Right lobe of liver (tissue), 6 donors: Measurements from ENCODE around the gene IVNS1ABP. TPM values are rescaled to one million over a fixed set of nuclear protein-coding genes. Genes with fewer than 3 reads are reported as not detected.

ENCODE experiments used
- ATAC-seq, 4 donors: fragments of 200-7000 bp; cut with Tn5 transposase; one replicate each; pipeline ENCODE4 v1.9.1; 2020; ENCODE audit warnings: mild to moderate bottlenecking in 4 of 4, moderate library complexity in 4 of 4
- DNase-seq, 3 donors: peaks; one replicate each; pipeline ENCODE4 v3.0.0-alpha.2; 2020
- H3K27ac ChIP-seq, 3 donors: fragments of 200-600 bp; one replicate each; pipeline ENCODE4 v1.8.0; 2022
- H3K27me3 ChIP-seq, 2 donors: fragments of 200-600 bp; one replicate each; pipeline ENCODE4 v1.8.0; 2022
- H3K36me3 ChIP-seq, 4 donors: fragments of 200-600 bp; sonication (generic) in 1 of 4; one replicate each; pipeline versions ENCODE4 v1.5.1 to v1.8.0; 2017 to 2022; ENCODE audit warnings: control low read depth in 1 of 4
- H3K4me1 ChIP-seq, 4 donors: fragments of 200-600 bp; sonication (generic) in 1 of 4; one replicate each; pipeline versions ENCODE4 v1.5.1 to v1.8.0; 2017 to 2022; ENCODE audit warnings: control low read depth in 1 of 4
- H3K4me3 ChIP-seq, 3 donors: fragments of 200-600 bp; one replicate each; pipeline ENCODE4 v1.8.0; 2022
- H3K9me3 ChIP-seq, 4 donors: fragments of 200-600 bp; sonication (generic) in 1 of 4; one replicate each; pipeline versions ENCODE4 v1.5.1 to v1.8.0; 2017 to 2022; ENCODE audit warnings: control low read depth in 1 of 4
- CTCF ChIP-seq, 4 donors: fragments of 200-600 bp in 3 of 4; fragments of 450-650 bp in 1 of 4; IDR thresholded peaks; one replicate each; pipeline versions ENCODE4 v1.5.1 to v1.8.0; 2016 to 2022; ENCODE audit warnings: antibody characterized with exemption in 4 of 4, mild to moderate bottlenecking in 2 of 4
- POLR2A ChIP-seq: fragments of 450-650 bp; IDR thresholded peaks from one replicate; pipeline ENCODE4 v1.6.1; 2017; ENCODE audit warnings: antibody characterized with exemption, mild to moderate bottlenecking
- WGBS: methylation state at CpG from one replicate; pipeline ENCODE4 v1.1.6; 2018; ENCODE audit warnings: low coverage, low lambda C conversion rate; ENCODE audit not compliant: insufficient coverage; ENCODE audit errors: missing lambda C conversion rate; 5-methylcytosine and 5-hydroxymethylcytosine counted together
- intact Hi-C, 2 donors: fragments of 100-400 bp; cut with DNase I; formaldehyde crosslinking; loops; one replicate each; pipeline versions ENCODE4 v1.11.2 to v1.14.1; 2022
- total RNA-seq, 6 experiments: library from RNA; depleted of rRNA in 2 of 6; stranded (reverse); fragments of >200 nt in 2 of 6; fragmentation: NEBNext Ultra II Directional in 3 of 6; extraction: Animal tissue kit (Norgen Biotek cat#: 25700) in 3 of 6; gene quantifications; one replicate each; pipeline versions ENCODE4 v1.1.0 to v1.2.4, GENCODE V29; 2016 to 2023
- donor health status: DM: no; HTN: yes; CAD: no.
- donor health status: DM: no; HTN: no; CAD: no.
- donor health status: DM: no; HTN: no; CAD: no.
- donor health status: DM: no; HTN: yes; CAD: no.
- donor health status: DM: no; HTN: yes; CAD: no.

The IVNS1ABP gene
- total RNA-seq, 6 experiments from 2014 or later: 17.0 to 38.3 (median 26.8) TPM

GRCh38 chr1:185341196-185341781 is 24.2 kb upstream of the IVNS1ABP start:
- TF ChIP-seq POLR2A (no peak), CTCF (IDR thresholded peaks at IDR 0.05) (no peak)
- ATAC-seq (no peak), DNase-seq (no peak)
- Histone ChIP-seq H3K9me3 (no peaks in the 10 kb centered on the region), H3K4me1 (no peaks in the 10 kb centered on the region), H3K27me3 (no peaks in the 10 kb centered on the region), H3K4me3 (no peak overlapping the region), H3K27ac (no peak overlapping the region), H3K36me3 (no peaks in the 10 kb centered on the region)
- intact Hi-C loops: no loop called here

- DNase-seq (peak in 1 of 3 donors; percentile 31), ATAC-seq (peak; percentile 65 to 81 (median 78))
- H3K36me3 ChIP-seq: no peaks in the 10 kb centered on the region
- H3K4me1 ChIP-seq: no peaks in the 10 kb centered on the region
- WGBS: 39% methylated on average over 7 of the region's 8 CpGs
- no peak overlapping the region for H3K4me3 ChIP-seq
- no peak for TF ChIP-seq POLR2A
- no peak for TF ChIP-seq CTCF (IDR thresholded peaks at IDR 0.05)
- H3K9me3 ChIP-seq: no peaks in the 10 kb centered on the region
- intact Hi-C loops: no loop called here
- H3K27me3 ChIP-seq: no peaks in the 10 kb centered on the region
- peak overlapping the region in 1 of 3 donors; percentile 44 for H3K27ac ChIP-seq
These were observed 21.9 kb upstream of the IVNS1ABP start for GRCh38 chr1:185338719-185339622.

- Histone ChIP-seq H3K27ac (no peak overlapping the region), H3K27me3 (no peaks in the 10 kb centered on the region), H3K4me1 (no peaks in the 10 kb centered on the region), H3K36me3 (no peaks in the 10 kb centered on the region), H3K9me3 (no peaks in the 10 kb centered on the region), H3K4me3 (no peak overlapping the region)
- 77% methylated on average over 4 of the region's 4 CpGs for WGBS
- intact Hi-C loops: no loop called here
- ATAC-seq (peak in 3 of 4 donors; percentile 52 to 59 (median 56)), DNase-seq (no peak)
- TF ChIP-seq POLR2A: no peak
- no peak for TF ChIP-seq CTCF (IDR thresholded peaks at IDR 0.05)
These were observed 20.2 kb upstream of the IVNS1ABP start for GRCh38 chr1:185337246-185337645.

- H3K9me3 ChIP-seq: no peaks in the 10 kb centered on the region
- no peaks in the 10 kb centered on the region for H3K36me3 ChIP-seq
- ATAC-seq (no peak), DNase-seq (no peak)
- WGBS: 66% methylated on average over 2 of the region's 4 CpGs
- intact Hi-C loops: no loop called here
- H3K27me3 ChIP-seq: no peaks in the 10 kb centered on the region
- no peak overlapping the region for H3K27ac ChIP-seq
- TF ChIP-seq POLR2A (no peak), CTCF (IDR thresholded peaks at IDR 0.05) (no peak)
- no peak overlapping the region for H3K4me3 ChIP-seq
- no peaks in the 10 kb centered on the region for H3K4me1 ChIP-seq
These were observed 17.1 kb upstream of the IVNS1ABP start for GRCh38 chr1:185334182-185334581.
